DMS53 treated with DMSO at 0.1 percent for 48 hours (cell line): ENCODE data around the gene C17orf113.

Source experiments
- DNase-seq: peaks from one replicate; lab custom pipeline; 2025; ENCODE audit not compliant: unreplicated experiment; lab: John Stamatoyannopoulos, UW

Gene C17orf113

GRCh38 chr17:42050393-42051012 is at the start of gene C17orf113:
TSS of gene C17orf113 (minus strand) at chr17:42050601. CDS start at chr17:42043376, 7,225 bp downstream.
- no peak for DNase-seq

- no peak for DNase-seq
These were observed 48.5 kb upstream of the C17orf113 start for GRCh38 chr17:42098730-42099399.

- DNase-seq: no peak
These were observed 47.6 kb upstream of the C17orf113 start, which contains the start of gene ZNF385C for GRCh38 chr17:42097691-42098631. TSS of gene ZNF385C (minus strand) at chr17:42098473. CDS start at chr17:42063056, 35,417 bp downstream.

GRCh38 chr17:42096360-42097111 is 46.1 kb upstream of the C17orf113 start:
- no peak for DNase-seq

- DNase-seq: no peak
These were observed 44.1 kb upstream of the C17orf113 start for GRCh38 chr17:42094375-42095069.

- DNase-seq: no peak
These were observed 42.5 kb upstream of the C17orf113 start for GRCh38 chr17:42092939-42093338.

- no peak for DNase-seq
These were observed 40.8 kb upstream of the C17orf113 start for GRCh38 chr17:42090964-42091790.

GRCh38 chr17:42088736-42089135 is 38.3 kb upstream of the C17orf113 start:
- DNase-seq: no peak

GRCh38 chr17:42087736-42088705 is 37.6 kb upstream of the C17orf113 start:
- no peak for DNase-seq

- DNase-seq: no peak
These were observed 36.8 kb upstream of the C17orf113 start for GRCh38 chr17:42087042-42087701.

GRCh38 chr17:42081516-42082129 is 31.2 kb upstream of the C17orf113 start:
- DNase-seq: no peak

GRCh38 chr17:42079541-42079940 is 29.1 kb upstream of the C17orf113 start:
- no peak for DNase-seq

GRCh38 chr17:42078396-42079043 is 28.1 kb upstream of the C17orf113 start:
- no peak for DNase-seq

- no peak for DNase-seq
These were observed 27.4 kb upstream of the C17orf113 start for GRCh38 chr17:42077755-42078154.

- no peak for DNase-seq
These were observed 26.6 kb upstream of the C17orf113 start for GRCh38 chr17:42076797-42077559.

- no peak for DNase-seq
These were observed 25.4 kb upstream of the C17orf113 start for GRCh38 chr17:42075789-42076188.
